CD4-positive, alpha-beta memory T cell (primary cell): ENCODE measurements around the gene ABCA2. TPM values are rescaled to one million over a fixed set of nuclear protein-coding genes. Genes with fewer than 3 reads are reported as not detected.

Source experiments
- CTCF ChIA-PET: fragments of 350-600 bp; sonication (Branson Sonifier 250); formaldehyde crosslinking; loops from one replicate; lab custom pipeline; 2021; ENCODE audit warnings: inconsistent platforms; ENCODE audit not compliant: partially characterized antibody; lab: Charles Lee
- POLR2A ChIA-PET: fragments of 350-600 bp; sonication (Branson Sonifier 250); formaldehyde crosslinking; loops from one replicate; lab custom pipeline; 2021; ENCODE audit not compliant: partially characterized antibody; lab: Charles Lee
- DNase-seq, 5 donors: peaks; one replicate each; pipeline versions ENCODE4 v3.0.0 to v3.0.0-alpha.2; 2020 to 2022; ENCODE audit warnings: mixed read lengths in 1 of 5
- H3K27ac ChIP-seq: one replicate; pipeline ENCODE4 v1.7.0; 2013; ENCODE audit warnings: low read depth, low read length
- H3K27me3 ChIP-seq: 2 replicates; pipeline ENCODE4 v1.7.0; 2013; ENCODE audit warnings: mild to moderate bottlenecking, low read length, moderate library complexity; ENCODE audit not compliant: insufficient read depth
- H3K36me3 ChIP-seq: 2 replicates; pipeline ENCODE4 v1.7.0; 2013; ENCODE audit warnings: mild to moderate bottlenecking, low read length, moderate library complexity; ENCODE audit not compliant: insufficient read depth
- H3K4me1 ChIP-seq: 2 replicates; pipeline ENCODE4 v1.7.0; 2013; ENCODE audit warnings: mild to moderate bottlenecking, low read length, moderate library complexity; ENCODE audit not compliant: insufficient read depth
- H3K4me3 ChIP-seq, 2 donors: one replicate each; pipeline ENCODE4 v1.7.0; 2013; ENCODE audit warnings: low read length in 2 of 2, mild to moderate bottlenecking in 1 of 2
- H3K9me3 ChIP-seq, 2 donors: one replicate each; pipeline ENCODE4 v1.7.0; 2013; ENCODE audit warnings: low read length in 2 of 2, control low read depth in 1 of 2; ENCODE audit not compliant: control insufficient read depth in 1 of 2
- H3K27ac Mint-ChIP-seq, 7 donors: one replicate each; pipeline ENCODE4 v1.8.0; 2020 to 2021; ENCODE audit warnings: mixed read lengths in 7 of 7, mild to moderate bottlenecking in 6 of 7, inconsistent platforms in 3 of 7, moderate library complexity in 3 of 7
- H3K27me3 Mint-ChIP-seq, 2 donors: one replicate each; pipeline ENCODE4 v1.8.0; 2020 to 2021; ENCODE audit warnings: mixed read lengths in 2 of 2
- H3K36me3 Mint-ChIP-seq, 2 donors: one replicate each; pipeline ENCODE4 v1.8.0; 2020 to 2021; ENCODE audit warnings: mixed read lengths in 2 of 2, inconsistent platforms in 1 of 2, mild to moderate bottlenecking in 1 of 2
- H3K4me1 Mint-ChIP-seq, 4 donors: one replicate each; pipeline ENCODE4 v1.8.0; 2020 to 2021; ENCODE audit warnings: mixed read lengths in 4 of 4, mild to moderate bottlenecking in 1 of 4
- H3K4me3 Mint-ChIP-seq, 8 donors: one replicate each; pipeline ENCODE4 v1.8.0; 2020 to 2021; ENCODE audit warnings: mixed read lengths in 8 of 8, mild to moderate bottlenecking in 7 of 8, moderate library complexity in 6 of 8, inconsistent platforms in 3 of 8
- H3K9me3 Mint-ChIP-seq, 8 donors: one replicate each; pipeline ENCODE4 v1.8.0; 2020 to 2021; ENCODE audit warnings: mixed read lengths in 8 of 8, mild to moderate bottlenecking in 5 of 8, inconsistent platforms in 3 of 8, moderate library complexity in 1 of 8
- intact Hi-C: fragments of 100-400 bp; cut with micrococcal nuclease; formaldehyde crosslinking; loops from one replicate; pipeline ENCODE4 v1.15.1; 2023
- polyA plus RNA-seq, 2 donors: library from polyadenylated mRNA; unstranded; fragments of 300-500 nt; fragmentation: Illumina TruSeq; gene quantifications; one replicate each; pipeline ENCODE4 v1.2.3, GENCODE V29; 2021
- total RNA-seq, 2 experiments: library from RNA; stranded (reverse); gene quantifications; one replicate each; pipeline ENCODE4 v1.2.3, GENCODE V29; 2021

Gene ABCA2
- total and polyA plus RNA-seq, 4 experiments from 2014 or later = 2.6 to 68.6 (median 37.3) TPM

GRCh38 chr9:137055385-137056364 lies 27.6 kb upstream of the ABCA2 start:
- no peaks in the 10 kb centered on the region for H3K4me1 Mint-ChIP-seq
- intact Hi-C loops = no loop called here
- ChIA-PET CTCF (interaction anchor here (1.1 to 2.5 kb wide), 5 partner anchors 9 to 263 kb away, joined by 3 to 12 read pairs (median 6); partner anchors contain the start of gene NPDC1), POLR2A (interaction anchor here (1.0 kb wide), 1 partner anchor 12 kb away, joined by 3 read pairs; no protein-coding TSS in a partner anchor)
- H3K27me3 ChIP-seq = peaks cover 20% of the 10 kb centered on the region
- peak in 1 of 5 donors; percentile 28 for DNase-seq
- no peaks in the 10 kb centered on the region for H3K36me3 Mint-ChIP-seq
- peaks cover 11% of the 10 kb centered on the region for H3K4me1 ChIP-seq
- no peak overlapping the region for H3K4me3 Mint-ChIP-seq
- H3K27me3 Mint-ChIP-seq = peaks cover 1 to 2% of the 10 kb centered on the region in 2 donors
- no peaks in the 10 kb centered on the region for H3K9me3 ChIP-seq
- no peak overlapping the region for H3K27ac ChIP-seq
- no peaks in the 10 kb centered on the region for H3K9me3 Mint-ChIP-seq
- no peaks in the 10 kb centered on the region for H3K36me3 ChIP-seq
- no peak overlapping the region for H3K4me3 ChIP-seq
- H3K27ac Mint-ChIP-seq = no peak overlapping the region

DNA sequence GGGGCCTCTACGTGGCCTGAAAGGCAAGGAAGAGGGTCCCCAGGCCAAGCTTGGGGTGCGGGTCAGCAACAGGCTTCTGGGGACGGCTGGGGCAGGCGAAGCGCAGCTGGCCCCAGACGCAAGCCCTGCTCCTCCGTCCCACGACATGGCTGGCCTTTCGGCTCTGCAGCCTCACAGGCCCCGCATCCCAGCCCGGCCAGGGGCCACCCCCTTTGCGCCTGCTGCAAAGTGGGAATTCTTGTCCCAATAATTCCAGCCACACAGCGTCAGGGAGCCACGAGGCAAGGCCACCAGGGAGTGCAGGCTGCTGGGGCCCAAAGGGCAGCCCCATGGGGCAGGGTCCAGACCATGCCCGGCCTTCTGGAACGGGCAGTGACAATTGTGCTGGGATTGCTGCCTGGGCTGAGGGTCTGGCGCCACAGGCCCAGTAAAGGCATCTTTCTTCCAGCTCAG lies 26.9 kb upstream of the ABCA2 start:
- Mint-ChIP-seq H3K4me1 (peaks cover 0 to under 1% (median 0%) of the 10 kb centered on the region in 4 donors), H3K9me3 (peaks cover 0 to 4% (median 0%) of the 10 kb centered on the region in 8 donors), H3K27me3 (peaks cover 4% of the 10 kb centered on the region in 2 donors), H3K36me3 (no peaks in the 10 kb centered on the region), H3K27ac (no peak overlapping the region), H3K4me3 (no peak overlapping the region)
- H3K36me3 ChIP-seq = no peaks in the 10 kb centered on the region
- no peaks in the 10 kb centered on the region for H3K9me3 ChIP-seq
- POLR2A ChIA-PET = interaction anchor here (1.0 kb wide), 1 partner anchor 12 kb away, joined by 3 read pairs; no protein-coding TSS in a partner anchor
- H3K4me3 ChIP-seq = no peak overlapping the region
- peaks cover 25% of the 10 kb centered on the region for H3K27me3 ChIP-seq
- H3K27ac ChIP-seq = no peak overlapping the region
- no peak for DNase-seq
- intact Hi-C loops = no loop called here
- CTCF ChIA-PET = interaction anchor here (1.6 to 2.5 kb wide), 2 partner anchors 9 to 13 kb away, joined by 6 to 12 read pairs; no protein-coding TSS in a partner anchor
- H3K4me1 ChIP-seq = peaks cover 11% of the 10 kb centered on the region

DNA sequence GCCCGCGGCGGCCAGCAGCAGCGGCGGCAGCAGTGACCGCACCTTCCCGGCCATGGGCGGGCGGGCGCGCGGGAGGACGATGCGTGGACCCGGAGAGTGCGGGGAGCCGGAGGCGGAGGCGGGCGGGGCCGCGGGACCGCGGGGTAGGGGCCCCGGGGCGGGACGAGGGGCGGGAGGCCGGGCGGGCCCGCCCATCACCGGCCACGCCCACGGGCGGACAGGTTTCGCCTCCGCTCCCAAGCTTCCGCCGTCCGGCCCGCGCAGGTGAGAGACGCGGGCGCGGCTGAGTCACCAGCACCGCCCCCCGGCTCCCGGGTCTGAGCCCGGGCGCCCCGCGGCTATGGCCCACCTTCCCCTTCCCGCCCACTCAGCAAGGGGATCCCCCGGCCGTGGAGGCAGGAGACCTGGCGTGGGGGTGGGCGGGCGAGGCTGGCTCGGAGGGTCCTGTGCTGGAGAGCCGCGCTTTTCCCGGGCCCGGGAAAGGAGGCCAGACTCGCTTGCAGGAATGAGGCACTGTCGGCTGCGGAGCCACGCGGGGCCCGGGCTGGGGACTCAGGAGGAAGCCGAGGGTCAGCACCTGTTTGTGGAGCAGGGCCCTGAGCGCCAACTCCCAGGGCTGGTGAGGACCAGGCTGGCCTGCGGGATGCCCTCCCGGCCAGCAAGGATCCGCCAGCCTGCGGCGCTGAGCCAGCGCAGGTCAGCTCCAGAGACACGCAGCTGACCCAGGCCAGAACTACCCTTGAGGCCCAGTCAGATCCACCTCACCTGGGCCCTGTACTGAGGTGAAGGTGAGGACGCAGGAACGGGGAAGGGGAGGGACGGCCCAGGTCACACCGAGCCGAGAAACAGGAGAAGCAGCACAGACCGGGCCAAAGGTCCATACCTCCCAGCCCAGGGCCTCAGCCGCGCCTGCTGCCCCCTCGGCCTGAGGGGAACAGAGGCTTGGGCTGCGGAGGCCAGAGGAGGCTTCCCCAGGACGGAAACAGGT lies 26.2 kb upstream of the ABCA2 start, which contains the start of gene ENTPD2:
Gene ENTPD2 (minus strand): TSS at position 118 of the 988 bp plus-strand sequence. CDS start 64 bp downstream, at position 54.
- no peaks in the 10 kb centered on the region for H3K36me3 ChIP-seq
- DNase-seq = peak in 1 of 5 donors; percentile 52
- Mint-ChIP-seq H3K9me3 (peaks cover 0 to 5% (median 0%) of the 10 kb centered on the region in 8 donors), H3K4me3 (peak within 1 kb of the TSS in 1 of 8 donors; percentile 12), H3K36me3 (no peaks in the 10 kb centered on the region), H3K27me3 (peaks cover 9 to 10% of the 10 kb centered on the region in 2 donors), H3K27ac (no peak within 1 kb of the TSS), H3K4me1 (peaks cover 0 to 5% (median 3%) of the 10 kb centered on the region in 4 donors)
- H3K4me3 ChIP-seq = no peak within 1 kb of the TSS
- peaks cover 32% of the 10 kb centered on the region for H3K27me3 ChIP-seq
- intact Hi-C loops = no loop called here
- POLR2A ChIA-PET = interaction anchor here (0.7 to 1.0 kb wide), 2 partner anchors 13 to 23 kb away, joined by 3 read pairs; partner anchors contain the start of gene UAP1L1
- H3K4me1 ChIP-seq = peaks cover 15% of the 10 kb centered on the region
- CTCF ChIA-PET = interaction anchor here (2.5 kb wide), 1 partner anchor 10 kb away, joined by 12 read pairs; no protein-coding TSS in a partner anchor
- no peak within 1 kb of the TSS for H3K27ac ChIP-seq
- no peaks in the 10 kb centered on the region for H3K9me3 ChIP-seq

DNA sequence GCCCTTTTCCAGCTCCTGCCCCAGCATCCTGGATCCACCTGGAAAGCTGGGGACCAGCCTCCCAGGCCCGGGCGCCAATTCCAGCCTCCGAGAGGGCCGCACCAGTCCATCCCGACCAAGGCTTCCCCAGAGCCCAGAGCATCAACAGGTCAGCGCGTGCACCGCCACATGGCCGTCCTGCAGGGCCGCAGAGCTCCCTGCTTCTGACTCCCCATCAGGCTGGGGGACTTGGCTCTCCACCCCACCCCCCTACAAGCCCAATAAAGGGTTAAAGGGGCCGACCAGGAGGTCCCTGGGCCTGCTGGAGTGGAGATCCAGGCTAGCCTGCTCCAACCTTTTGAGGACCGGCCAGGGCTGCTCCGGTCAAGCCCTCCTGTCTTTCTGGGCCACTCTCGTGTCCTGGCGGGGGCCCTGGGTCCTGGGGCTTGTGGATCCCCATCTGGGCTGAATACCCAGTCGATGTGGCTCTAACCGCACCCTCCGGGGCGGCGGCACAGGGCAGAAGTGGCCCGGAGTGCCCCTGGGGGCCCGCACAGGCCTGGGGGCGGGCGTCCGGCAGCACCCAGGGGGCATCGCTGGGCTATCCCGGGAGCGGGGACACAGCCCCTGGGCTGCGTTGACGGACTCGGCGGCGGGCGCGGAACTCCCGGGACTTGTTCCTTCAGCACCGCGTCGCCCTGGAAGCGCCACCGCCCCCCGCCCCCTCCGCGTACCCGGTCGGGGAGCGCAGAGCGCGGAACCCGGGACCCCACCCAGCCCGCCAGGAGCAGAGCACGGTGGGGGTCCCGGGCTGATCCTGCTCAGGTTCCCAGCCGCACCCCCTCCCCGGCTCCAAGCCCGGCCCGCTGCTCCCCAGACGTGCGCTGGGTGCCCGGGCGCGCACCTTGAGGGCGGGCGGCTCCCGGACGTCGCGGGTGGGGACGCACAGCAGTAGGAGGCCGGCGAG lies 25.2 kb upstream of the ABCA2 start:
- H3K4me3 Mint-ChIP-seq = peak overlapping the region in 1 of 8 donors; percentile 12
- no peak overlapping the region for H3K27ac ChIP-seq
- peak overlapping the region in 1 of 7 donors; percentile 13 for H3K27ac Mint-ChIP-seq
- DNase-seq = no peak
- H3K27me3 Mint-ChIP-seq = peaks cover 10% of the 10 kb centered on the region in 2 donors
- ChIA-PET POLR2A (interaction anchor here (0.7 to 1.5 kb wide), 2 partner anchors 18 to 24 kb away, joined by 3 to 5 read pairs; partner anchors contain the start of gene UAP1L1), CTCF (interaction anchor here (0.9 to 1.2 kb wide), 3 partner anchors 14 to 24 kb away, joined by 3 to 6 read pairs (median 4); no protein-coding TSS in a partner anchor)
- peaks cover 15% of the 10 kb centered on the region for H3K4me1 ChIP-seq
- intact Hi-C loops = no loop called here
- peaks cover 0 to 5% (median 0%) of the 10 kb centered on the region in 8 donors for H3K9me3 Mint-ChIP-seq
- no peaks in the 10 kb centered on the region for H3K36me3 ChIP-seq
- H3K4me1 Mint-ChIP-seq = peaks cover 0 to 5% (median 3%) of the 10 kb centered on the region in 4 donors
- H3K9me3 ChIP-seq = no peaks in the 10 kb centered on the region
- no peaks in the 10 kb centered on the region for H3K36me3 Mint-ChIP-seq
- H3K27me3 ChIP-seq = peaks cover 36% of the 10 kb centered on the region
- H3K4me3 ChIP-seq = no peak overlapping the region

DNA sequence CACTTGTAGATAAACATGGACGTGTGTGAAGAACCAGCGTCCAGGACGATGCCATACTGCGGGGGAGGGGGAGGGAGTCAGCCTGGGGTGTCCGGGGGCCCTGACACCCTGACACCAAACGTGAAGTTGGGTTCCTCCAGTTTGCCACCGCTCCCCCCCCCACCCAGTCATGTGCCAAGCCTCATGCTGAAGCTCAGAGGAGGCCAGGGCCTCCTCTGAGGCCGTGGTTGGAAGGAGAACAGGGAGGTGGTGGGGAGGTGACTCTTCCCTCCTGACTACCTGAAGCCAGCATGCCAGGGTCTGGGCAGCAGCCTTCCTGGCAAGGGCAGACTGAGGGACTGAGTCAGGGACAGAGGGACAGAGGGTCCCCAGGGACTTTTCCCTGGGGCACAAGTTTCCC lies 24.3 kb upstream of the ABCA2 start:
- H3K4me3 Mint-ChIP-seq = peak overlapping the region in 1 of 8 donors; percentile 54
- peaks cover 44% of the 10 kb centered on the region for H3K27me3 ChIP-seq

More for the DNA sequence above, 24.3 kb upstream of the ABCA2 start:
- intact Hi-C loops = no loop called here
- Mint-ChIP-seq H3K36me3 (no peaks in the 10 kb centered on the region), H3K4me1 (peaks cover 0 to 5% (median 3%) of the 10 kb centered on the region in 4 donors), H3K27ac (peak overlapping the region in 1 of 7 donors; percentile 13), H3K27me3 (peaks cover 12 to 13% of the 10 kb centered on the region in 2 donors), H3K9me3 (peaks cover 0 to 5% (median 0%) of the 10 kb centered on the region in 8 donors)
- H3K4me3 ChIP-seq = no peak overlapping the region
- peaks cover 15% of the 10 kb centered on the region for H3K4me1 ChIP-seq
- no peak overlapping the region for H3K27ac ChIP-seq
- no peaks in the 10 kb centered on the region for H3K9me3 ChIP-seq
- ChIA-PET POLR2A (interaction anchor here (1.1 to 1.5 kb wide), 2 partner anchors 12 to 17 kb away, joined by 3 to 5 read pairs; no protein-coding TSS in a partner anchor), CTCF (interaction anchor here (0.9 to 1.2 kb wide), 3 partner anchors 15 to 23 kb away, joined by 3 to 6 read pairs (median 4); no protein-coding TSS in a partner anchor)
- no peak for DNase-seq
- no peaks in the 10 kb centered on the region for H3K36me3 ChIP-seq
